ENCODE results near the gene OOSP1.

DNA sequence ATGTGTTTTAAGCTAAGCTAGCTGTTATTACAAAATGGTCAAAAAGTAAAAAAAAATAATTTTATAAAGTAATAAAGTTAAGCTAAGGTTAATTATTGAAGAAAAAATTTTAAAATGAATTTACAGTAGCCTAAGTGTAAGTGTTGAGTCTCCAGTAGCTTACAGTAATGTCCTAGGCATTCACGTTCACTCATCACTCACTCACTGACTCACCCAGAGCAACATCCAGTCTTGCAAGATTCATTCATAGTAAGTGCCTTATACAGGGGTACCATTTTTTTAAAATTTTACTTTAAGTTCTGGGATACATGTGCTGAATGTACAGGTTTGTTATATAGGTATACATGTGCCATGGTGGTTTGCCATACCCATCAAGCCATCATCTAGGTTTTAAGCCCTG lies 67.1 kb downstream of the OOSP1 start:
- no peak for TF ChIP-seq EZH2 (IDR thresholded peaks at IDR 0.05; ENCODE audit: insufficient read depth, poor library complexity, severe bottlenecking)
- TF ChIP-seq EZH2phosphoT487 (IDR thresholded peaks at IDR 0.05; ENCODE audit: insufficient read depth, low read depth) = no peak
